NCI-H524 (cell line): ENCODE results near the gene NMNAT2.
"Not testable (repeated sequence)": the region's sequence is repeated elsewhere in the genome, so short reads cannot be mapped to it uniquely, and the experiment has no call there.

Source experiments
- DNase-seq, 2 experiments: peaks; one replicate each; lab custom pipeline; 2025; lab: John Stamatoyannopoulos, UW

The NMNAT2 gene

GRCh38 chr1:183418696-183419095 lies 516 bp upstream of the NMNAT2 start:
- no peak for DNase-seq

- peak; percentile 36 to 75 for DNase-seq
Observed at GRCh38 chr1:183416850-183417771, 1.1 kb downstream of the NMNAT2 start.

- no peak for DNase-seq
Observed at GRCh38 chr1:183414365-183414764, 3.8 kb downstream of the NMNAT2 start.

GRCh38 chr1:183411091-183411490 lies 7.1 kb downstream of the NMNAT2 start:
- DNase-seq: no peak

GRCh38 chr1:183407961-183408360 lies 10.2 kb downstream of the NMNAT2 start:
- DNase-seq: no peak

GRCh38 chr1:183407474-183407873 lies 10.7 kb downstream of the NMNAT2 start:
- DNase-seq: no peak

GRCh38 chr1:183404476-183404875 lies 13.7 kb downstream of the NMNAT2 start:
- no peak for DNase-seq

GRCh38 chr1:183403498-183403897 lies 14.7 kb downstream of the NMNAT2 start:
- DNase-seq: no peak

GRCh38 chr1:183401565-183401964 lies 16.6 kb downstream of the NMNAT2 start:
- DNase-seq: not testable (repeated sequence)

GRCh38 chr1:183394435-183394834 lies 23.7 kb downstream of the NMNAT2 start:
- DNase-seq: no peak

- DNase-seq: no peak
Observed at GRCh38 chr1:183391863-183392262, 26.3 kb downstream of the NMNAT2 start.

- no peak for DNase-seq
Observed at GRCh38 chr1:183390561-183390960, 27.6 kb downstream of the NMNAT2 start.

- DNase-seq: no peak
Observed at GRCh38 chr1:183388735-183389134, 29.4 kb downstream of the NMNAT2 start.

GRCh38 chr1:183385340-183386144 lies 32.6 kb downstream of the NMNAT2 start:
- DNase-seq: no peak

- DNase-seq: no peak
Observed at GRCh38 chr1:183379951-183380350, 38.2 kb downstream of the NMNAT2 start.

GRCh38 chr1:183375381-183375780 lies 42.8 kb downstream of the NMNAT2 start:
- no peak for DNase-seq

- no peak for DNase-seq
Observed at GRCh38 chr1:183374825-183375224, 43.4 kb downstream of the NMNAT2 start.

- no peak for DNase-seq
Observed at GRCh38 chr1:183372586-183373230, 45.5 kb downstream of the NMNAT2 start.

- no peak for DNase-seq
Observed at GRCh38 chr1:183370399-183371058, 47.7 kb downstream of the NMNAT2 start.

GRCh38 chr1:183368213-183369108 lies 49.7 kb downstream of the NMNAT2 start:
- DNase-seq: no peak

- no peak for DNase-seq
Observed at GRCh38 chr1:183366116-183366515, 52.1 kb downstream of the NMNAT2 start.
